Upper lobe of left lung (tissue), 6 donors: ENCODE data around the gene EPC2. TPM values are rescaled to one million over a fixed set of nuclear protein-coding genes. Genes with fewer than 3 reads are reported as not detected.

Experiments used
- ATAC-seq, 2 donors: fragments of 200-7000 bp; cut with Tn5 transposase; one replicate each; pipeline ENCODE4 v1.9.1; 2022; ENCODE audit warnings: mild to moderate bottlenecking in 2 of 2, moderate library complexity in 2 of 2; ENCODE audit not compliant: low FRiP score in 2 of 2
- DNase-seq, 2 donors: peaks; one replicate each; pipeline ENCODE4 v3.0.0-alpha.2; 2019 to 2020
- H3K27ac ChIP-seq, 4 donors: fragments of 200-600 bp; sonication (generic); one replicate each; pipeline ENCODE4 v1.5.1; 2016 to 2019
- H3K27me3 ChIP-seq, 4 donors: fragments of 200-600 bp; sonication (generic); one replicate each; pipeline ENCODE4 v1.5.1; 2017 to 2019
- H3K36me3 ChIP-seq, 4 donors: fragments of 200-600 bp; sonication (generic); one replicate each; pipeline ENCODE4 v1.5.1; 2016 to 2019
- H3K4me1 ChIP-seq, 4 donors: fragments of 200-600 bp; sonication (generic); one replicate each; pipeline ENCODE4 v1.5.1; 2018 to 2019
- H3K4me3 ChIP-seq, 4 donors: fragments of 200-600 bp; sonication (generic); one replicate each; pipeline ENCODE4 v1.5.1; 2017 to 2019; ENCODE audit warnings: mild to moderate bottlenecking in 2 of 4, moderate library complexity in 1 of 4
- H3K9me3 ChIP-seq, 4 donors: fragments of 200-600 bp; sonication (generic); one replicate each; pipeline ENCODE4 v1.5.1; 2018 to 2019
- CTCF ChIP-seq, 6 experiments: fragments of 450-650 bp in 4 of 6; fragments of 200-600 bp in 2 of 6; sonication (generic) in 2 of 6; IDR thresholded peaks; one replicate each; pipeline ENCODE4 v1.5.1; 2016 to 2019; ENCODE audit warnings: antibody characterized with exemption in 6 of 6
- EP300 ChIP-seq, 4 donors: sonication (generic); formaldehyde crosslinking; IDR thresholded peaks; one replicate each; pipeline ENCODE4 v1.5.1; 2017; ENCODE audit warnings: antibody characterized with exemption in 4 of 4, control low read depth in 2 of 4
- POLR2A ChIP-seq, 4 donors: fragments of 450-650 bp; IDR thresholded peaks; one replicate each; pipeline ENCODE4 v1.5.1; 2016 to 2017; ENCODE audit warnings: antibody characterized with exemption in 4 of 4, mild to moderate bottlenecking in 2 of 4
- POLR2AphosphoS5 ChIP-seq, 2 donors: sonication (generic); formaldehyde crosslinking; IDR thresholded peaks; one replicate each; pipeline ENCODE4 v1.5.1; 2017; ENCODE audit warnings: antibody characterized with exemption in 2 of 2
- WGBS, 2 donors: methylation state at CpG; one replicate each; pipeline ENCODE4 v1.1.5; 2017 to 2018; 5-methylcytosine and 5-hydroxymethylcytosine counted together
- total RNA-seq, 6 donors: library from RNA; depleted of rRNA in 4 of 6; stranded (reverse); fragments of >200 nt in 4 of 6; gene quantifications; one replicate each; pipeline versions ENCODE4 v1.1.0 to v1.2.1, GENCODE V29; 2016 to 2021
- donor health status: DM: no; HTN: no; CAD: no; lungs with moderate emphysema.
- donor health status: DM: no; HTN: yes; CAD: no; lungs with severe emphysema.

The EPC2 gene
- total RNA-seq, 6 donors from 2014 or later, result 15.2 to 53.2 (median 31.5) TPM

GRCh38 chr2:148745151-148745851 is 100.8 kb downstream of the EPC2 start:
- no peaks in the 10 kb centered on the region for H3K9me3 ChIP-seq
- DNase-seq, result no peak
- TF ChIP-seq POLR2AphosphoS5 (IDR thresholded peaks at IDR 0.05) (no peak), CTCF (IDR thresholded peaks at IDR 0.05) (no peak), POLR2A (IDR thresholded peaks at IDR 0.05) (no peak), EP300 (IDR thresholded peaks at IDR 0.05) (no peak)
- 94 to 97% methylated on average over 3 of the region's 3 CpGs for whole genome bisulfite sequencing, 2 donors
- no peaks in the 10 kb centered on the region for H3K27me3 ChIP-seq
- peaks cover 0 to 3% (median 0%) of the 10 kb centered on the region in 4 donors for H3K4me1 ChIP-seq
- no peak overlapping the region for H3K27ac ChIP-seq
- H3K36me3 ChIP-seq, result no peaks in the 10 kb centered on the region
- no peak for ATAC-seq
- no peak overlapping the region for H3K4me3 ChIP-seq

- Histone ChIP-seq H3K36me3 (no peaks in the 10 kb centered on the region), H3K4me3 (no peak overlapping the region), H3K4me1 (peaks cover 0 to 3% (median 0%) of the 10 kb centered on the region in 4 donors), H3K27ac (no peak overlapping the region), H3K9me3 (no peaks in the 10 kb centered on the region), H3K27me3 (no peaks in the 10 kb centered on the region)
- 58 to 75% methylated on average over 1 of the region's 1 CpG for WGBS, 2 donors
- TF ChIP-seq EP300 (IDR thresholded peaks at IDR 0.05), result no peak
- TF ChIP-seq POLR2A (IDR thresholded peaks at IDR 0.05), result no peak
- no peak for TF ChIP-seq POLR2AphosphoS5 (IDR thresholded peaks at IDR 0.05)
- no peak for TF ChIP-seq CTCF (IDR thresholded peaks at IDR 0.05)
- ATAC-seq (no peak), DNase-seq (no peak)
These were observed 102.4 kb downstream of the EPC2 start for GRCh38 chr2:148746973-148747372.

DNA sequence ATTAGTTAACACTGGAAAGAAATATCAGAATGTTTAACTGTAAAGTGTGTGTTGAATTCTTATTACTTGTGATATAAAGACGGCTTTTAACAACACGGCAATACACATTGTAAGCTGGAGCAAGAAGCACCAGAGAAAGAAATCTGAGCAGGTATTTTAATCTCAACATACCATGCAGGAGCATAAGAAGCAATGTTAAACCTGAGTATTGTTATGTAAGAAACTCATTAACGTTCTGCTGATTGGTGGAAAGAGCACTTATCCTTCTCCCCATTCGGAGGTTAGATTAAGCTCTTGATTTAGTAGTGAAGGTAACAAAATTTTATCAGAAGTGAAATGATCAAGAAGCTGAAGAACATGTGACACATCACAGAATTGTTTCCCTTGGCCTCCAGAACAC is 107.4 kb downstream of the EPC2 start:
- TF ChIP-seq POLR2AphosphoS5 (IDR thresholded peaks at IDR 0.05) (no peak), CTCF (IDR thresholded peaks at IDR 0.05) (no peak), EP300 (IDR thresholded peaks at IDR 0.05) (no peak), POLR2A (IDR thresholded peaks at IDR 0.05) (no peak)
- Histone ChIP-seq H3K4me3 (no peak overlapping the region), H3K4me1 (no peaks in the 10 kb centered on the region), H3K36me3 (peaks cover 0 to 10% (median 0%) of the 10 kb centered on the region in 4 donors), H3K27me3 (no peaks in the 10 kb centered on the region), H3K27ac (no peak overlapping the region), H3K9me3 (no peaks in the 10 kb centered on the region)
- ATAC-seq, result no peak
- WGBS, 2 donors, result 68 to 79% methylated on average over 4 of the region's 4 CpGs
- DNase-seq, result no peak

GRCh38 chr2:148752977-148753376 is 108.4 kb downstream of the EPC2 start:
- no peaks in the 10 kb centered on the region for H3K9me3 ChIP-seq
- TF ChIP-seq CTCF (IDR thresholded peaks at IDR 0.05) (no peak), EP300 (IDR thresholded peaks at IDR 0.05) (no peak), POLR2AphosphoS5 (IDR thresholded peaks at IDR 0.05) (no peak), POLR2A (IDR thresholded peaks at IDR 0.05) (no peak)
- WGBS, 2 donors, result 93 to 96% methylated on average over 3 of the region's 3 CpGs
- ATAC-seq (no peak), DNase-seq (no peak)
- H3K36me3 ChIP-seq, result peaks cover 0 to 10% (median 0%) of the 10 kb centered on the region in 4 donors
- no peaks in the 10 kb centered on the region for H3K27me3 ChIP-seq
- no peaks in the 10 kb centered on the region for H3K4me1 ChIP-seq
- no peak overlapping the region for H3K27ac ChIP-seq
- H3K4me3 ChIP-seq, result no peak overlapping the region

DNA sequence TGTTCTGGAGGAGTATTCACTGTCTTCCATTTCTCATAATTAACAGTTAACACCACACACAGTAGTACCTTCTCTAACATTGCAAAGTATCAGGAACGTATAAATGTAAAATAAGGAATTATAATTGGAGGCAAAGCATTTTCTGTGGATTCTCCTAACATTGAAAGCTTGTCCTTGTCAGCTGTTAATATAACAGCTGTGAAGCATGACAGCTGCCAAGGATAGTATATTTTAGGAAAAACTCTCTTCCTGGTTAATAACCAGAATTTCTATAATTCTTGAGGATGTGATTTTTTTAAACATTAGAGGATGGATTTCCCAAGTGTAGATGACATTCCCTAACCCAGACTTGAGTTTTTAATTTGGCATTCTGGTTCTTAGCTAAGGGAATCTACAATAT is 110.3 kb downstream of the EPC2 start:
- ATAC-seq (no peak), DNase-seq (no peak)
- TF ChIP-seq EP300 (IDR thresholded peaks at IDR 0.05) (no peak), POLR2AphosphoS5 (IDR thresholded peaks at IDR 0.05) (no peak), POLR2A (IDR thresholded peaks at IDR 0.05) (no peak), CTCF (IDR thresholded peaks at IDR 0.05) (no peak)
- no peak overlapping the region for H3K27ac ChIP-seq
- no peaks in the 10 kb centered on the region for H3K4me1 ChIP-seq
- 80 to 85% methylated on average over 1 of the region's 1 CpG for WGBS, 2 donors
- no peak overlapping the region for H3K4me3 ChIP-seq
- H3K27me3 ChIP-seq, result no peaks in the 10 kb centered on the region
- peaks cover 0 to 10% (median 0%) of the 10 kb centered on the region in 4 donors for H3K36me3 ChIP-seq
- no peaks in the 10 kb centered on the region for H3K9me3 ChIP-seq
